H1 (cell line): Measurements from ENCODE around the gene MINAR1. TPM values are rescaled to one million over a fixed set of nuclear protein-coding genes. Genes with fewer than 3 reads are reported as not detected.

Source experiments
- KDM5A ChIP-seq: fragments of 200-600 bp; IDR thresholded peaks from 2 replicates; pipeline ENCODE4 v1.7.1; 2012; ENCODE audit warnings: mild to moderate bottlenecking, low read length, inconsistent platforms, mixed read lengths
- NRF1 ChIP-seq: IDR thresholded peaks from 2 replicates; pipeline ENCODE4 v1.6.1; 2011; ENCODE audit warnings: mild to moderate bottlenecking, low read depth, low read length, improper control_type of control experiment
- RNF2 ChIP-seq: fragments of 200-900, 300-1000 bp; sonication (generic); IDR thresholded peaks from 2 replicates; pipeline ENCODE4 v1.7.1; 2016; ENCODE audit warnings: borderline replicate concordance, low read depth, mild to moderate bottlenecking, antibody characterized with exemption, low read length; ENCODE audit not compliant: poor library complexity, severe bottlenecking; ENCODE audit errors: missing control alignments
- RXRA ChIP-seq: IDR thresholded peaks from 2 replicates; pipeline ENCODE4 v1.6.1; 2011; ENCODE audit warnings: low read depth, mild to moderate bottlenecking, low read length, moderate library complexity; ENCODE audit not compliant: insufficient read depth
- TAF7 ChIP-seq: optimal IDR thresholded peaks from 2 replicates; pipeline ENCODE3; 2011; ENCODE audit warnings: low read depth, mild to moderate bottlenecking, inconsistent platforms, low read length, moderate library complexity, borderline replicate concordance
- polyA plus RNA-seq, 7 experiments: library from polyadenylated mRNA; depleted of rRNA in 3 of 7; stranded (reverse) in 5 of 7; unstranded in 2 of 7; fragments of >200 nt in 5 of 7; fragments of 200-250 nt in 2 of 7; gene quantifications; 1 replicate in 5 of 7; 2 replicates in 1 of 7; 4 replicates in 1 of 7; pipeline versions ENCODE4 v1.2.1 to v1.2.3, GENCODE V29; 2011 to 2013; ENCODE audit warnings: missing spikeins in 2 of 7, mixed read lengths in 2 of 7
- total RNA-seq: library from RNA; stranded (reverse); fragmentation: NEBNext Ultra II Directional; extraction: Animal tissue kit (Norgen Biotek cat#: 25700); gene quantifications from 2 replicates; pipeline ENCODE4 v1.2.1, GENCODE V29; 2021
- TF ChIP-seq, protein P1 (sequence below): IDR thresholded peaks from 2 replicates; pipeline ENCODE4 v1.6.1; 2012; ENCODE audit warnings: inconsistent platforms
- TF ChIP-seq, protein P2 (sequence below): IDR thresholded peaks from 2 replicates; pipeline ENCODE4 v1.6.1; 2012; ENCODE audit warnings: inconsistent platforms

Gene MINAR1
- total and polyA plus RNA-seq, 2 of the 8 experiments (the other 6 are each of a cell fraction or from before 2014, with no cell fraction given), result 0.17 to 0.67 TPM

DNA sequence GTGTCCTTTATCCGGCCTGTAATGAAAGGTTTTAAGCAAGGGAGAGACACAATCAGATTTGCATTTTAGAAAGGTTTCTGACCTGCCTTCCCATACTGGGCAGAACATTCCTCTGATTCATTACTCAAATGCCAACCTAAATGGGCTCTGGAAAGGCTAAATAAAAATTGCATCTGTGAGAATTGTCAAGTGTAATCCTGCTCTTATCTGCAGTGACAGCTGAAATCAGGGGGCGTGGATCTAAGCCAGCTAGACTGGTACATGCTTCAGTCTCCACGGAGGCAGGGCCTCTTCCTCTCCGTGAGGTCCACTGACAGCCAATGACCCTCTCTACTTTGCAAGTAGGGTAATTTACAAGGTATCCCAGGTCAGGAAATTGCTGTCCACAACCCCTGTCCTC is 32.5 kb upstream of the MINAR1 start (continued):
- TF ChIP-seq RNF2 (no peak), RXRA (no peak), NRF1 (no peak), TAF7 (no peak), KDM5A (no peak)
- TF ChIP-seq, protein P1, sequence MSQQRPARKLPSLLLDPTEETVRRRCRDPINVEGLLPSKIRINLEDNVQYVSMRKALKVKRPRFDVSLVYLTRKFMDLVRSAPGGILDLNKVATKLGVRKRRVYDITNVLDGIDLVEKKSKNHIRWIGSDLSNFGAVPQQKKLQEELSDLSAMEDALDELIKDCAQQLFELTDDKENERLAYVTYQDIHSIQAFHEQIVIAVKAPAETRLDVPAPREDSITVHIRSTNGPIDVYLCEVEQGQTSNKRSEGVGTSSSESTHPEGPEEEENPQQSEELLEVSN, result no peak
- TF ChIP-seq, protein P2, sequence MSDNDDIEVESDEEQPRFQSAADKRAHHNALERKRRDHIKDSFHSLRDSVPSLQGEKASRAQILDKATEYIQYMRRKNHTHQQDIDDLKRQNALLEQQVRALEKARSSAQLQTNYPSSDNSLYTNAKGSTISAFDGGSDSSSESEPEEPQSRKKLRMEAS, result no peak
